HL-60 (cell line): Measurements from ENCODE around the gene TMEM238L.

ENCODE experiments used
- DNase-seq, 2 experiments: peaks; one replicate each; pipeline ENCODE4 v3.0.0-alpha.2; 2010 to 2020; ENCODE audit warnings: low read depth in 1 of 2, low spot score in 1 of 2
- H3K27ac ChIP-seq: fragments of 250-450 bp; sonication (Bioruptor Pico); replicated peaks from 2 replicates; pipeline ENCODE4 v1.5.1; 2020; ENCODE audit warnings: mild to moderate bottlenecking, moderate library complexity
- H3K27me3 ChIP-seq: fragments of 250-450 bp; sonication (Bioruptor Pico); 2 replicates; pipeline ENCODE4 v1.5.1; 2021; ENCODE audit warnings: mild to moderate bottlenecking, moderate library complexity; ENCODE audit not compliant: insufficient read depth, poor library complexity, severe bottlenecking
- H3K4me3 ChIP-seq: replicated peaks from 2 replicates; pipeline ENCODE4 v1.5.1; 2011; ENCODE audit warnings: mild to moderate bottlenecking, control low read depth, low read length; ENCODE audit not compliant: insufficient read depth
- GABPA ChIP-seq: IDR thresholded peaks from 2 replicates; pipeline ENCODE4 v1.6.1; 2012; ENCODE audit warnings: low read depth
- POLR2AphosphoS5 ChIP-seq: IDR thresholded peaks from 2 replicates; pipeline ENCODE4 v1.6.1; 2012; ENCODE audit warnings: low read depth
- SPI1 ChIP-seq: IDR thresholded peaks from 2 replicates; pipeline ENCODE4 v1.6.1; 2012; ENCODE audit warnings: low read depth, mild to moderate bottlenecking, borderline replicate concordance
- TF ChIP-seq, protein P1 (sequence below): IDR thresholded peaks from 2 replicates; pipeline ENCODE4 v1.6.1; 2012; ENCODE audit warnings: low read depth; ENCODE audit not compliant: insufficient replicate concordance
- TF ChIP-seq, protein P2 (sequence below): IDR thresholded peaks from one replicate; pipeline ENCODE4 v1.5.1; 2011; ENCODE audit warnings: low read length, control low read depth, inconsistent platforms; ENCODE audit not compliant: insufficient read depth

TMEM238L gene

GRCh38 chr17:10755592-10756127 is 48.2 kb downstream of the TMEM238L start:
- no peak overlapping the region for H3K27ac ChIP-seq

DNA sequence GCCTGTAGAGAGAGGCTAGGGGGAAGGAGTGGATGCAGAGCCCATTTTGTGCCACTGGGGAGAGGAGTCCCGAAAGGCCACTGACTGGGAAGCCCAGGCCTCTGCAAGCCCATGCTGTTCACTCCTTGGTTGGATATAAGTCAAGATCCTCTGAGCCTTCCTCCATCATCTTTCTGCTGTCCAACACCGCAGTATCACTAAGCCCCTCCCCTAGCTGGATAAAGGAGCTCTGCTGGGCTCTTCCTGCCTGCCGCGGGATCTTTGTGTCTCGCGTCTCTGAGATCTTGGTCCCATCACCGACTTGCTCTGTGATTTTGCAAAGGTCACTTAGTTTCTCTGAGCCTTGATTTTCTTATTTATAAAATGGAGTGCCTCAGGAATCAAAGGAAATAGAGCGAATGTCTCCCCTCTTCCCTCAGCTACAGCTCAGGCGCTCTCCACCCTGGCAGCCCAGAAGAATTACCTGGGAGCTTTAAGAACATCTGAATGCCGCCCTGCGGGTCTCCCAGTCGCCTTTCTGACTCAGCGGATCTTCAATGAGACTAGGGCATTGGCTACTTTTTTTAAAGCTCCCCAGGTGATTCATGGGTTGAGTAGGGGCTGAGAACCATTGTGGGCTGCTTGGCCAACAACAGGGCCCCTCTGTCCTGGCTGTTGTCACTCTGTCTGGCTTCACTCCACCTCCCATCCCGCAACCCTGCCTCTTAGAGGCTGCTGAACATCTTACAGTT is 48.9 kb downstream of the TMEM238L start:
- Histone ChIP-seq H3K27me3 (no peaks in the 10 kb centered on the region), H3K4me3 (no peak overlapping the region), H3K27ac (no peak overlapping the region)
- TF ChIP-seq, protein P1, sequence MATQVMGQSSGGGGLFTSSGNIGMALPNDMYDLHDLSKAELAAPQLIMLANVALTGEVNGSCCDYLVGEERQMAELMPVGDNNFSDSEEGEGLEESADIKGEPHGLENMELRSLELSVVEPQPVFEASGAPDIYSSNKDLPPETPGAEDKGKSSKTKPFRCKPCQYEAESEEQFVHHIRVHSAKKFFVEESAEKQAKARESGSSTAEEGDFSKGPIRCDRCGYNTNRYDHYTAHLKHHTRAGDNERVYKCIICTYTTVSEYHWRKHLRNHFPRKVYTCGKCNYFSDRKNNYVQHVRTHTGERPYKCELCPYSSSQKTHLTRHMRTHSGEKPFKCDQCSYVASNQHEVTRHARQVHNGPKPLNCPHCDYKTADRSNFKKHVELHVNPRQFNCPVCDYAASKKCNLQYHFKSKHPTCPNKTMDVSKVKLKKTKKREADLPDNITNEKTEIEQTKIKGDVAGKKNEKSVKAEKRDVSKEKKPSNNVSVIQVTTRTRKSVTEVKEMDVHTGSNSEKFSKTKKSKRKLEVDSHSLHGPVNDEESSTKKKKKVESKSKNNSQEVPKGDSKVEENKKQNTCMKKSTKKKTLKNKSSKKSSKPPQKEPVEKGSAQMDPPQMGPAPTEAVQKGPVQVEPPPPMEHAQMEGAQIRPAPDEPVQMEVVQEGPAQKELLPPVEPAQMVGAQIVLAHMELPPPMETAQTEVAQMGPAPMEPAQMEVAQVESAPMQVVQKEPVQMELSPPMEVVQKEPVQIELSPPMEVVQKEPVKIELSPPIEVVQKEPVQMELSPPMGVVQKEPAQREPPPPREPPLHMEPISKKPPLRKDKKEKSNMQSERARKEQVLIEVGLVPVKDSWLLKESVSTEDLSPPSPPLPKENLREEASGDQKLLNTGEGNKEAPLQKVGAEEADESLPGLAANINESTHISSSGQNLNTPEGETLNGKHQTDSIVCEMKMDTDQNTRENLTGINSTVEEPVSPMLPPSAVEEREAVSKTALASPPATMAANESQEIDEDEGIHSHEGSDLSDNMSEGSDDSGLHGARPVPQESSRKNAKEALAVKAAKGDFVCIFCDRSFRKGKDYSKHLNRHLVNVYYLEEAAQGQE = no peak
- TF ChIP-seq, protein P2, sequence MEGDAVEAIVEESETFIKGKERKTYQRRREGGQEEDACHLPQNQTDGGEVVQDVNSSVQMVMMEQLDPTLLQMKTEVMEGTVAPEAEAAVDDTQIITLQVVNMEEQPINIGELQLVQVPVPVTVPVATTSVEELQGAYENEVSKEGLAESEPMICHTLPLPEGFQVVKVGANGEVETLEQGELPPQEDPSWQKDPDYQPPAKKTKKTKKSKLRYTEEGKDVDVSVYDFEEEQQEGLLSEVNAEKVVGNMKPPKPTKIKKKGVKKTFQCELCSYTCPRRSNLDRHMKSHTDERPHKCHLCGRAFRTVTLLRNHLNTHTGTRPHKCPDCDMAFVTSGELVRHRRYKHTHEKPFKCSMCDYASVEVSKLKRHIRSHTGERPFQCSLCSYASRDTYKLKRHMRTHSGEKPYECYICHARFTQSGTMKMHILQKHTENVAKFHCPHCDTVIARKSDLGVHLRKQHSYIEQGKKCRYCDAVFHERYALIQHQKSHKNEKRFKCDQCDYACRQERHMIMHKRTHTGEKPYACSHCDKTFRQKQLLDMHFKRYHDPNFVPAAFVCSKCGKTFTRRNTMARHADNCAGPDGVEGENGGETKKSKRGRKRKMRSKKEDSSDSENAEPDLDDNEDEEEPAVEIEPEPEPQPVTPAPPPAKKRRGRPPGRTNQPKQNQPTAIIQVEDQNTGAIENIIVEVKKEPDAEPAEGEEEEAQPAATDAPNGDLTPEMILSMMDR = no peak
- TF ChIP-seq GABPA = no peak
- no peak for TF ChIP-seq POLR2AphosphoS5
- no peak for TF ChIP-seq SPI1
- DNase-seq = no peak

More at GRCh38 chr17:10755592-10756127, 48.2 kb downstream of the TMEM238L start:
- no peak for DNase-seq
- Histone ChIP-seq H3K4me3 (no peak overlapping the region), H3K27me3 (no peaks in the 10 kb centered on the region)
- TF ChIP-seq, protein P1 = no peak
- TF ChIP-seq, protein P2 = no peak
- no peak for TF ChIP-seq GABPA
- TF ChIP-seq POLR2AphosphoS5 = no peak
- no peak for TF ChIP-seq SPI1

GRCh38 chr17:10754109-10754508 is 49.8 kb downstream of the TMEM238L start:
- no peak overlapping the region for H3K4me3 ChIP-seq
- no peaks in the 10 kb centered on the region for H3K27me3 ChIP-seq
- DNase-seq = peak in 1 of 2 experiments; percentile 2
- no peak overlapping the region for H3K27ac ChIP-seq
- TF ChIP-seq POLR2AphosphoS5 (no peak), GABPA (no peak), SPI1 (no peak)
- TF ChIP-seq, protein P1 = no peak
- TF ChIP-seq, protein P2 = no peak
